ENCODE measurements around the gene CFAP107.

CFAP107 gene

DNA sequence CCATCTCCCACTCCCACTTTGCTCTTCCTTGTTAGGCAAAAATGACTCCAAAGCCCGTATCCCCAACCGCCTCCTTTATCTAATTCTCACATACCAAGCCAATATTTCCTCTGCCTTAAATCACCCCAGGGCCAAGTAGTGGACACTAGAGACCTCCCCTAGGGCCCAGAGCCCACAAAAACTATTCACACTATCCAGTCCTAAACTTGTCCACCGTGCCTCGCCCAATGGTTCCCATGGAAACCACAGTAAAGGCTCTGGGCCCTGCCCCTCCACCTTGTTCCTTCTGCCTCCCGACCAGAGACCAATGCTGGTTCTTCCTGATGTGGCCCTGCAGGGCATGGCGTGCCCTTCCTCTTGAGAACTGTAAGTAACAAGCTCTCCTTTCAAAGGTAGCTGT lies 11.8 kb downstream of the CFAP107 start:
- in situ Hi-C loops (cut with HindIII; ENCODE audit: low pct_ligation_motif_present, low sequenced_read_pairs): no loop called here
- H3K27ac ChIP-seq: no peak overlapping the region
- no peak overlapping the region for H3K4me3 ChIP-seq (ENCODE audit: low read depth, low read length)
- TF ChIP-seq, protein P1, sequence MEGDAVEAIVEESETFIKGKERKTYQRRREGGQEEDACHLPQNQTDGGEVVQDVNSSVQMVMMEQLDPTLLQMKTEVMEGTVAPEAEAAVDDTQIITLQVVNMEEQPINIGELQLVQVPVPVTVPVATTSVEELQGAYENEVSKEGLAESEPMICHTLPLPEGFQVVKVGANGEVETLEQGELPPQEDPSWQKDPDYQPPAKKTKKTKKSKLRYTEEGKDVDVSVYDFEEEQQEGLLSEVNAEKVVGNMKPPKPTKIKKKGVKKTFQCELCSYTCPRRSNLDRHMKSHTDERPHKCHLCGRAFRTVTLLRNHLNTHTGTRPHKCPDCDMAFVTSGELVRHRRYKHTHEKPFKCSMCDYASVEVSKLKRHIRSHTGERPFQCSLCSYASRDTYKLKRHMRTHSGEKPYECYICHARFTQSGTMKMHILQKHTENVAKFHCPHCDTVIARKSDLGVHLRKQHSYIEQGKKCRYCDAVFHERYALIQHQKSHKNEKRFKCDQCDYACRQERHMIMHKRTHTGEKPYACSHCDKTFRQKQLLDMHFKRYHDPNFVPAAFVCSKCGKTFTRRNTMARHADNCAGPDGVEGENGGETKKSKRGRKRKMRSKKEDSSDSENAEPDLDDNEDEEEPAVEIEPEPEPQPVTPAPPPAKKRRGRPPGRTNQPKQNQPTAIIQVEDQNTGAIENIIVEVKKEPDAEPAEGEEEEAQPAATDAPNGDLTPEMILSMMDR (IDR thresholded peaks at IDR 0.05; ENCODE audit: low read depth, low read length, missing control alignments): no peak
- no peaks in the 10 kb centered on the region for H3K36me3 ChIP-seq (replicated peaks)
- DNase-seq: no peak
- H3K27me3 ChIP-seq (replicated peaks): no peaks in the 10 kb centered on the region

DNA sequence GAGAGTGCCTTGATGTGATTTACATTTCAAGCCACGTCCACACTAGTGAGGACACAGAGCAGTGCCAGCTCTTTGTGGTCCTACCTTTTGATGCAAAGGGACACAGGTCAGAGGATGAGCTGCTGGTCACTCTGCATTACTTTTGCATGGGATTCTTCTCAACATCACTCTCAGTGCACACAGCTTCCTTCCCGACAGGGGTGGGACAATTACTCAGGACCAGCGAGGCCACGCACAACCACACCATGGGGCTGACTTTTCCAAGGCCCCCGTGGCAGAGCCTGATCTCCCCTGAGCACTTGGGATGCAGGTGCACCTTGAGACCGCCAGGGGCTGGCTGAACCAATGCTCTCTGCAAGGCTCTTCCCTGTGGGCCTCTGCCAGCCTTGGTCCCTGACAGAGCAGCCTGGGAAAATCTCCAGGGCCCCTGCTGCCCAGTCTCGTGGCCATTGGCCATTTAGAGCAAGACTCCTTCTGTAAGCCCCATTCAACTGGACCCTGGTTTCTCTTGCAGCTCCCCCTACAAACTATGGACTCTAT lies 14.3 kb downstream of the CFAP107 start:
- in situ Hi-C loops (cut with HindIII; ENCODE audit: low pct_ligation_motif_present, low sequenced_read_pairs): no loop called here
- H3K4me3 ChIP-seq (ENCODE audit: low read depth, low read length): no peak overlapping the region
- H3K27ac ChIP-seq: no peak overlapping the region
- no peaks in the 10 kb centered on the region for H3K27me3 ChIP-seq (replicated peaks)
- H3K36me3 ChIP-seq (replicated peaks): no peaks in the 10 kb centered on the region
- TF ChIP-seq, protein P1 (IDR thresholded peaks at IDR 0.05; ENCODE audit: low read depth, low read length, missing control alignments): no peak
- DNase-seq: no peak

DNA sequence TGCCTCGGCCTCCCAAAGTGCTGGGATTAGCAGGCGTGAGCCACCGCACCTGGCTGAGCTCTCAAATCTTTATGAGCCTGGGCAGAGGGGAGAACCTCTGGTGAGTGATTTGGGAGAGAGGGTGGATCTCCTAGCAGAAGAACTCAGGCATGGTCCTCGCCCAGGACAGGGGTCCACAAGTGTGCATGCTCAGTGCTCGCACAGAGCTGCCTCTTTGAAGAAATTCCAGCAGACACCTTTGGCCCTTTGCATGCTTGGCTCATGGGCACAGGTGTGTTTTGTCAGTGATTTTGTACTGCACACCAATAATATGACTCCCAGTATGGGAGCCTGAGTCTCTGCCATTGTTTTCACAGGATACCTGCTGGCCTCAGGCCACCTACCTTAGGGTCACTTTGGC lies 15.8 kb downstream of the CFAP107 start:
- DNase-seq: no peak
- H3K36me3 ChIP-seq (replicated peaks): no peaks in the 10 kb centered on the region
- no peak overlapping the region for H3K27ac ChIP-seq
- H3K4me3 ChIP-seq (ENCODE audit: low read depth, low read length): no peak overlapping the region
- in situ Hi-C loops (cut with HindIII; ENCODE audit: low pct_ligation_motif_present, low sequenced_read_pairs): no loop called here
- H3K27me3 ChIP-seq (replicated peaks): no peaks in the 10 kb centered on the region
- TF ChIP-seq, protein P1 (IDR thresholded peaks at IDR 0.05; ENCODE audit: low read depth, low read length, missing control alignments): no peak

DNA sequence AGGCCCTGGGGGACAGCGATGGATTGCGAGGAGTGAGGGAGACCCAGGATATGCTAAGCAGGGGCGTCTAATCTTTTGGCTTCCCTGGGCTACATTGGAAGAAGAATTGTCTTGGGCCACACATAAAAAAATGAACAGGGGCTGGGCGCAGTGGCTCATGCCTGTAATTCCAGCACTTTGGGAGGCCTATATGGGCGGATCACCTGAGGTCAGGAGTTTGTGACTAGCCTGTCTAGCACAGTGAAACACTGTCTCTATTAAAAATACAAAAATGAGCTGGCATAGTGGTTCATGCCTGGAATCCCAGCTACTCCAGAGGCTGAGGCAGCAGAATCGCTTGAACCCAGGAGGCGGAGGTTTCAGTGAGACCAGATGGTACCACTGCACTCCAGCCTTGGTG lies 16.8 kb downstream of the CFAP107 start:
- Histone ChIP-seq H3K27ac (no peak overlapping the region), H3K36me3 (replicated peaks) (no peaks in the 10 kb centered on the region), H3K27me3 (replicated peaks) (no peaks in the 10 kb centered on the region), H3K4me3 (ENCODE audit: low read depth, low read length) (no peak overlapping the region)
- no peak for DNase-seq
- in situ Hi-C loops (cut with HindIII; ENCODE audit: low pct_ligation_motif_present, low sequenced_read_pairs): no loop called here
- TF ChIP-seq, protein P1 (IDR thresholded peaks at IDR 0.05; ENCODE audit: low read depth, low read length, missing control alignments): no peak

DNA sequence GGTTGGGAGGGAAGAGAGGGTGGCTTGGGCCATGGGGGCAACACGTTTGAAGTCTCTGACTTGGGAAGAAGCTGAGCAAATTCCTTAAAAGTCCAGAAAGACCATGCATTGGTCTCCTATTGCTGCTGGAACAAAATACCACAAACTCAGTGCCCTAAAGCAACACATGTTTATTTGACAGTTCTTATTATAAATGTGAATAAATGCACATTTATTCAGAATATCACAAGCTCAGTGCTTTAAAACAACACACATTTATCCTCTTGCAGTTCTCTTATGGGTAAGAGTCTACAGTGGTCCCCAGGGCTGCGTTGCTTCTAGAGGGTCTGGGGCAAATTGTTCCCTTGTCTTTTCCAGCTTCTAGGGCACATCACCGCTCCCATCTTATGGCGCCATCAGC lies 17.5 kb downstream of the CFAP107 start:
- no peak overlapping the region for H3K4me3 ChIP-seq (ENCODE audit: low read depth, low read length)
- no peak overlapping the region for H3K27ac ChIP-seq
- H3K27me3 ChIP-seq (replicated peaks): no peaks in the 10 kb centered on the region
- H3K36me3 ChIP-seq (replicated peaks): no peaks in the 10 kb centered on the region
- TF ChIP-seq, protein P1 (IDR thresholded peaks at IDR 0.05; ENCODE audit: low read depth, low read length, missing control alignments): no peak
- no peak for DNase-seq
- in situ Hi-C loops (cut with HindIII; ENCODE audit: low pct_ligation_motif_present, low sequenced_read_pairs): no loop called here

- TF ChIP-seq, protein P1 (IDR thresholded peaks at IDR 0.05; ENCODE audit: low read depth, low read length, missing control alignments): no peak
- in situ Hi-C loops (cut with HindIII; ENCODE audit: low pct_ligation_motif_present, low sequenced_read_pairs): no loop called here
- H3K27ac ChIP-seq: no peak overlapping the region
- no peaks in the 10 kb centered on the region for H3K27me3 ChIP-seq (replicated peaks)
- no peaks in the 10 kb centered on the region for H3K36me3 ChIP-seq (replicated peaks)
- DNase-seq: no peak
- H3K4me3 ChIP-seq (ENCODE audit: low read depth, low read length): no peak overlapping the region
Observed at GRCh38 chr1:12764016-12764415, 18.0 kb downstream of the CFAP107 start.

Measured in brain microvascular endothelial cell (primary cell).